B cell (primary cell): Measurements from ENCODE around the gene MAMLD1.

ENCODE experiments used
- CTCF ChIP-seq: fragments of 200-600 bp; IDR thresholded peaks from one replicate; pipeline ENCODE4 v1.8.0; 2022; ENCODE audit warnings: antibody characterized with exemption, mild to moderate bottlenecking
- EZH2 ChIP-seq: IDR thresholded peaks from 2 replicates; pipeline ENCODE4 v1.6.1; 2012; ENCODE audit warnings: borderline replicate concordance, low read depth, mild to moderate bottlenecking, moderate library complexity, low read length; ENCODE audit not compliant: insufficient read depth, poor library complexity, severe bottlenecking

DNA sequence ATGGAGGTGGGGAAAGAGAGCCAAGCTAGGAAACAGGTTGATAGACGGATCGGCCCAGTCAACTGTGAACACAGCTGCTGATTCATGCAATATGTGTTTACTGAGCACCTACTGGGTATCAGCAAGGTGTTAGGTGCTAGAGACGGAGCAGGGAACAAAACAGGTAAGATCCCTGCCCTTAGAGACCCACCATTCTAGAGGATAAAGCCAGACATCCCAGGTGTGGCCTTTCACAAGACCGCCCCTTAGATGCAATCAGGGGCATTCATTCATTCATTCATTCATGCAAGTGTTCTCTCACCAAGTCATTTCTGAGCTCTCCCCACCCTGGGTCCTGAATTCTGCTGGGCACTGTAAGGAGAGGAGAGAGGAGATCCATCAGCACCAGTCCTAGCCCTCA lies 185.1 kb downstream of the MAMLD1 start:
- TF ChIP-seq CTCF (no peak), EZH2 (no peak)
